Thyroid gland (tissue), 4 donors: ENCODE results near the gene SAG. TPM values are rescaled to one million over a fixed set of nuclear protein-coding genes. Genes with fewer than 3 reads are reported as not detected.

ENCODE experiments used
- DNase-seq, 2 donors: peaks; one replicate each; pipeline ENCODE4 v3.0.0-alpha.2; 2019
- H3K27ac ChIP-seq, 3 donors: fragments of 200-600 bp; sonication (generic); 1 replicate in 2 of 3; 2 replicates in 1 of 3; pipeline ENCODE4 v1.5.1; 2016 to 2019; ENCODE audit warnings: mild to moderate bottlenecking in 1 of 3, moderate library complexity in 1 of 3
- H3K27me3 ChIP-seq: fragments of 200-600 bp; sonication (generic); one replicate; pipeline ENCODE4 v1.5.1; 2019
- H3K36me3 ChIP-seq, 2 donors: fragments of 200-600 bp; sonication (generic); one replicate each; pipeline ENCODE4 v1.5.1; 2016 to 2019
- H3K4me1 ChIP-seq, 2 donors: fragments of 200-600 bp; sonication (generic); one replicate each; pipeline ENCODE4 v1.5.1; 2017 to 2019
- H3K4me3 ChIP-seq, 3 donors: fragments of 200-600 bp; sonication (generic); replicated peaks in 1 of 3; 1 replicate in 2 of 3; 2 replicates in 1 of 3; pipeline ENCODE4 v1.5.1; 2016; ENCODE audit warnings: mild to moderate bottlenecking in 1 of 3
- H3K9me3 ChIP-seq: fragments of 200-600 bp; sonication (generic); one replicate; pipeline ENCODE4 v1.5.1; 2017
- CTCF ChIP-seq, 6 experiments: fragments of 200-600 bp in 3 of 6; fragments of 450-650 bp in 3 of 6; sonication (generic) in 3 of 6; IDR thresholded peaks; one replicate each; pipeline ENCODE4 v1.5.1; 2016 to 2019; ENCODE audit warnings: antibody characterized with exemption in 6 of 6, mild to moderate bottlenecking in 2 of 6, inconsistent platforms in 1 of 6, moderate library complexity in 1 of 6
- POLR2A ChIP-seq, 2 donors: fragments of 450-650 bp; IDR thresholded peaks; one replicate each; pipeline ENCODE4 v1.6.1; 2017; ENCODE audit warnings: antibody characterized with exemption in 2 of 2, mild to moderate bottlenecking in 2 of 2, moderate library complexity in 1 of 2
- whole genome bisulfite sequencing, 2 donors: methylation state at CpG; one replicate each; pipeline ENCODE4 v1.1.5; 2017; 5-methylcytosine and 5-hydroxymethylcytosine counted together
- intact Hi-C: fragments of 100-400 bp; cut with DNase I; formaldehyde crosslinking; loops from one replicate; pipeline ENCODE4 v1.15.1; 2023
- total RNA-seq, 4 donors: library from RNA; depleted of rRNA; stranded (reverse); fragments of >200 nt; gene quantifications; one replicate each; pipeline ENCODE4 v1.2.3, GENCODE V29; 2016

SAG gene
- total RNA-seq, 4 donors from 2014 or later, result 0.21 TPM; not detected in 3

- peaks cover 15 to 34% of the 10 kb centered on the region in 2 donors for H3K4me1 ChIP-seq
- H3K36me3 ChIP-seq, result no peaks in the 10 kb centered on the region
- no CpG with 5 or more reads among the region's 77 CpGs for WGBS, 2 donors
- no peak for DNase-seq
- H3K9me3 ChIP-seq, result no peaks in the 10 kb centered on the region
- intact Hi-C loops, result loop anchor here (5.0 to 10.0 kb wide), 2 partner anchors 88 to 100 kb away; partner anchors contain the start of gene ATG16L1
- no peak for TF ChIP-seq CTCF (IDR thresholded peaks at IDR 0.05)
- TF ChIP-seq POLR2A (IDR thresholded peaks at IDR 0.05), result peak in 1 of 2 donors; percentile 56
- peak overlapping the region in 1 of 3 donors; percentile 53 for H3K4me3 ChIP-seq
- no peak overlapping the region for H3K27ac ChIP-seq
- no peaks in the 10 kb centered on the region for H3K27me3 ChIP-seq
Measured at GRCh38 chr2:233354500-233354924, 46.9 kb downstream of the SAG start.

GRCh38 chr2:233354971-233355574, 47.5 kb downstream of the SAG start:
- WGBS, 2 donors, result 5 to 7% methylated on average over 22 to 24 of the region's 46 CpGs

GRCh38 chr2:233355916-233356315, 48.3 kb downstream of the SAG start:
- Histone ChIP-seq H3K27me3 (no peaks in the 10 kb centered on the region), H3K9me3 (no peaks in the 10 kb centered on the region), H3K36me3 (no peaks in the 10 kb centered on the region), H3K4me3 (peak overlapping the region in 1 of 3 donors; percentile 53), H3K4me1 (peaks cover 15 to 33% of the 10 kb centered on the region in 2 donors), H3K27ac (no peak overlapping the region)
- TF ChIP-seq POLR2A (IDR thresholded peaks at IDR 0.05) (no peak), CTCF (IDR thresholded peaks at IDR 0.05) (no peak)
- 95 to 97% methylated on average over 10 of the region's 10 CpGs for WGBS, 2 donors
- intact Hi-C loops, result loop anchor here (10.0 kb wide), 1 partner anchor 101 kb away; the partner anchor contains the start of gene ATG16L1
- DNase-seq, result no peak

More at GRCh38 chr2:233354971-233355574, 47.5 kb downstream of the SAG start:
- Histone ChIP-seq H3K27ac (peak overlapping the region in 1 of 3 donors; percentile 0), H3K4me1 (peaks cover 15 to 34% of the 10 kb centered on the region in 2 donors), H3K4me3 (peak overlapping the region; percentile 27 to 53 (median 47)), H3K27me3 (no peaks in the 10 kb centered on the region), H3K36me3 (no peaks in the 10 kb centered on the region), H3K9me3 (no peaks in the 10 kb centered on the region)
- TF ChIP-seq CTCF (IDR thresholded peaks at IDR 0.05) (no peak), POLR2A (IDR thresholded peaks at IDR 0.05) (no peak)
- peak; percentile 64 to 65 for DNase-seq
- intact Hi-C loops, result loop anchor here (5.0 to 10.0 kb wide), 2 partner anchors 87 to 100 kb away; partner anchors contain the start of gene ATG16L1

GRCh38 chr2:233356546-233357308, 49.1 kb downstream of the SAG start:
- TF ChIP-seq POLR2A (IDR thresholded peaks at IDR 0.05) (no peak), CTCF (IDR thresholded peaks at IDR 0.05) (no peak)
- intact Hi-C loops, result loop anchor here (10.0 kb wide), 1 partner anchor 102 kb away; the partner anchor contains the start of gene ATG16L1
- Histone ChIP-seq H3K27me3 (no peaks in the 10 kb centered on the region), H3K36me3 (no peaks in the 10 kb centered on the region), H3K9me3 (no peaks in the 10 kb centered on the region), H3K4me3 (no peak overlapping the region), H3K27ac (peak overlapping the region in 1 of 3 donors; percentile 2), H3K4me1 (peaks cover 15 to 27% of the 10 kb centered on the region in 2 donors)
- WGBS, 2 donors, result 86 to 90% methylated on average over 4 of the region's 4 CpGs
- DNase-seq, result no peak
